DMS114 treated with DMSO at 0.1 percent for 48 hours (cell line): ENCODE measurements around the gene LRRN3.

Experiments
- DNase-seq: peaks from one replicate; lab custom pipeline; 2025; ENCODE audit not compliant: unreplicated experiment; lab: John Stamatoyannopoulos, UW

Gene LRRN3

DNA sequence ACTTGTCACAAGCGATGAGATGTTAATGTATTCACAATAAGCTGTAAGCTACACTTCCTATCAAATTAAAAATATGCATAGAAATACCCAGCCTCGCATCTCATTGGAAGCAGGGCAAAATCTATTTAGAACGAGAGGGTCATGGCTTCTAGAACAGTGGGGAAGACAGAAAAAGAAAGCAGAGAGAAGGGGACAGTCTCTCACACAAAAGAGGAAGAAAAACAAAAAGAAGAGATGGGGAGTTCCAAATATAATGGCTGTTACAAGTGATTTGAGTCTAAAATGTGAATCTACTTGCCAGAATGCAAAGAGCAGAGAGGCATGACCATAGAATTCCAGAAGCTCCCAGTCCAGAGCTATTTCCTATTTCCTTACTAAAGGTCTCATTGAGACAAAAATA is 13.8 kb downstream of the LRRN3 start:
- DNase-seq: no peak

GRCh38 chr7:111105269-111105668 is 14.3 kb downstream of the LRRN3 start:
- no peak for DNase-seq

DNA sequence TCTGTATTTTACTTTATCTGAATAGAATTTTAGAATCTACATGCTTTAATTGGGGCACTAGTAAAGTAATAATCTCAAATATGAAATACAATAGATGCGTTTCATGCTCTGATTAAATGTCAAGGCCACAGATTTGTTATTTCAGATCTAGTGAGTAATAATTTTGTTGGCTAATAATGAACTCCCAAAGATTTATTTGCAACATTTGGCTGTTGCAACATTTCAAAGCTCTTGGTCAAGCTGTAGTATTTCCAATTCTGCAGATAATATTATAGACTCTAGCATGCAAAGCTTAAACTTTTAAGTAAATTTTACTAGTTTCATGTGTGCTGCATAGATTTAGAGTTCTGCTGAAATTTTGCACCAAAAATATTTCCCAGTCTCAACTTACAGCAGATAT is 16.7 kb downstream of the LRRN3 start:
- no peak for DNase-seq

GRCh38 chr7:111108000-111108399 is 17.1 kb downstream of the LRRN3 start:
- no peak for DNase-seq

DNA sequence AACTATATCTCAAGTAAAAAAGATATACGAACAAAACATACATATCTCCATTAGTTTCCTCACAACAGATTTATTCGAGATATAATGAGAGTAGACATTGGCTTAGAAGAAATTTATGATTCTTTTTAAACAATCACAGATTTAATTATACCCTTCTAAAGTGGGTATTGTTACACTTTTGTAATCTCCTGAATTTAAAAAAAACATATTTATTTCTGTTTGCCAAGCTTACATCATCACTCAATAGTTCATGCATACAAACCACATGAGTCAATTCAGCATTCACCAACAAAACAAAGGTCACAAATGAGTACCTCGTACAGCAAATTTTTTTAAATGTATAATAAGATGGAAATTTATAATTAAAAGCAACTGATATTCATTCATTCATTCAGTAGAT is 17.6 kb downstream of the LRRN3 start:
- no peak for DNase-seq

GRCh38 chr7:111112439-111112838 is 21.5 kb downstream of the LRRN3 start:
- DNase-seq: no peak

- no peak for DNase-seq
Observed at GRCh38 chr7:111113263-111114017, 22.5 kb downstream of the LRRN3 start.

GRCh38 chr7:111115966-111116365 is 25.0 kb downstream of the LRRN3 start:
- DNase-seq: no peak

DNA sequence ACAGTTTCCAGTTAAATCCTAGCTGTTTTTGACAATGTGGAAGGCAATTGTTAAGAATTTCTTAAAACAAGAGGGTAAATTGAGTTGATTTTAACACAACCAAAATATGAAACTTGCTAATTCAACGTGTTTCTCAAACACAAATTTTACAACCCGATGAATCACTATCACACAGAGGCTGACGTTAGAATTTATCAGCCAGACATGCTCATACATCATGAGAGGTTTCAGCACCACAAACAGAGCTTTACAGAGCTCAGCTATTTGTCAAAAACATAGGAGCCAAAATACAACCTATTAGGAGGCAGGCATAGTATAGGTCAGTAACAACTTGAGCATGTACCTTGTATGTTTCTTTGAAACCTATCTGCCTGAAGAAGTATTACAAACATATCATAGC is 36.1 kb downstream of the LRRN3 start:
- no peak for DNase-seq

DNA sequence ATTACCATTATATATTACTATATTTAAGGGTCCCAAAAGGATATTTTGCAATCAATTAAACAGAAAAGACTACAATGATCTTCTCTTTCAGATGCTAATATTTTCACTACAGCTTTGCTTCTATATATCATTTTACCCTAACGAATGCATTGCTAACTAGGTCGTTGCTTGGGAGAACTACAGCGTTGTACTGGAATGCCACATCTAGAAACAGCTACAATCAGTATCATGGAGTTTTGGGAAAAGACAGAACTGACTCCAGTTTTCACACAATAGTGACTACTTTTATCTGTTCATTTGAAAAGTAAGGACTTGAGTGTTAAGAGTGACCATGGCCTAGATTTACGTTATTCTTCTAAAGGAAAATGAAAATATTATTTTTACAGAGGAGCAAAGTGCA is 38.5 kb downstream of the LRRN3 start:
- no peak for DNase-seq

- no peak for DNase-seq
Observed at GRCh38 chr7:111132833-111133232, 41.9 kb downstream of the LRRN3 start.

DNA sequence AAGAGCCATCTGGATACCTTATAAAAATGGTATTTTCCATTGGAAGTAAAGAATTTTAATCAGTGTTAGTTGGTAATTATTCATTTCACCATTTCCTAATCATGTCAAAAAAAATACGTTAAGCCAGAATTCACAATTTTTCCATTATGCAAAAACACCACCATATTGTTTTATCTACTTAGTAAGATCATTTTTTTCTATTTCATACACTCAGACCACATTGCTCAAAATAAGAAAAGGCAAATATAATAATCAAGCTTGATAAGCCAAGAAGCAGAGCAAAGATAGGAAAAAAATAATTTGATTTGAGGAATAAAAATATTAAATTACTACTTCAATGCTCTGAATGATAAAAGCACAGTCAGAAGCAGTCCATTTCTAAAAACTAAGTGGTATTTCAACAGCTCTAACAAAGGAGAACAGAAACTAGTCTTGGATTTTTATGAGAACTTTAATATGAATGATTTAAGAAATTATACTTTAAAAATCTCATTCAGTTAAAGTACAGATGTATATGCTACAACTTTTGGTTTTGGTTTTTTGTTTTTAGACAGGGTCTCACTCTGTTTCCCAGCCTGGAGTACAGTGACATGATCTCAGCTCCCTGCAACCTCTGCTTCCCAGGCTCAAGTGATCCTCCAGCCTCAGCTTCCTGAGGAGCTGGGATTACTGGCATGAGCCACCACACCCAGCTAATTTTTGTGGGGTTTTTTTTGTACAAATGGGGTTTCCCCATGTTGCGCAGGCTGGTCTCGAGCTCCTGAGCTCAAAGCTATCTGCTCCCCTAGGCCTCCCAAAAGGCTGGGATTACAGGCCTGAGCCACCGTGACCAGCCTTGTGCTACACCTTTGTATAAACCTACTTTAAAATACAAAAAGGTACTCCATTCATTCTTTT is 46.6 kb downstream of the LRRN3 start:
- DNase-seq: no peak

DNA sequence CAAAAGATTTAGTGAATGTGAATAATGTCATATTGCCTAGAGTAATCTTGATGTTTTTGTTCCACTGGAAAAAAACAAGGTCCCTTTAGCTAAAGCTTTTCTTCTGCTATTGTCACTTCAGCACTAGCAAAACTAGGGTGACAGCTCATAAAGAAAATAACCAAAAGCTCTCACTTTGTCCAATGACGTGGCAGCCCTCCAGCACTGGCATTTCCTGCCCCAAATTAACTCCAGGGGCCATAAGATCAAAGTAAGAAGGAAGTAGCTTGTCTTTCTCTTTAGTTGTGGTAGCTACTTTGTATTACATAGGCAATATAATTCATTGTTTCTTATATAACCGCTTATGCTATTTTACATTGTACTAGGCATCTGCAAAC is 47.3 kb downstream of the LRRN3 start:
- DNase-seq: no peak

- no peak for DNase-seq
Observed at GRCh38 chr7:111138586-111138985, 47.7 kb downstream of the LRRN3 start.

- no peak for DNase-seq
Observed at GRCh38 chr7:111140091-111140865, 49.4 kb downstream of the LRRN3 start.

- DNase-seq: no peak
Observed at GRCh38 chr7:111145472-111145871, 54.5 kb downstream of the LRRN3 start.

- no peak for DNase-seq
Observed at GRCh38 chr7:111146136-111146535, 55.2 kb downstream of the LRRN3 start.

DNA sequence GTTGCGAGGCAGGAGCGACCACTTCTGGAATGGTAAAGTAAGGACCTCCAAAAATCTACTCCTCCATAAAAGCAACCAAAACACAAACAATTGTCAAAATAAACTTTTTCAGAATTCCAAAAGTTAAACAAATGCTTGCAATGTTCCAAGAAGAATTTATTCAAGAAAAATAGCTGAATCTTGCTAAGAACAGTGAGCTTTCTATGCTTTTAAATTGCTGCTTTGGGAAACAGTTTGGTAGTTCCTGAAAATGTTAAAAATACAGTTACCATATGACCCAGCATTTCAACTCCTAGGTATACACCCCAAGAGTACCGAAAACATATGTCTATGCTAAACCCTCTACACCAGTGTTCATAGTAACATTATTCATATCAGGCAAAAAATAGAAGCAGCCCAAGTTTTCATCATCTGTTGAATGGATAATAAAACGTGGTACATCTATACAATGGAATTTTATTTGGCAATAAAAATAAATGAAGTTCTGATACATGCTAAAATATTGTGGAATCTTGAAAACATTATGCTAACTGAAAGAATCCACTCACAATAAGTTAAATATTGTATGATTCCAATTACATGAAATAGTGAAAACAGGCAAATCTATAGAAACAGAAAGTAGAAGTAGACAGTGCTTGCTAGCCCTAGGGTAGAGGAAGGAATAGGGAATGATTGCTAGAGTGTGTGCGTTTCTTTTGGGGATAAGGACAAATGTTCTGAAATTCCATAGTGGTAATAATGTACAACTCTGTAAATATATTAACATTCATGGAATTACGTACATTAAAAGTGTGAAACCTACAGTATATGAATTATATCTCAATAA is 57.0 kb downstream of the LRRN3 start:
- no peak for DNase-seq

DNA sequence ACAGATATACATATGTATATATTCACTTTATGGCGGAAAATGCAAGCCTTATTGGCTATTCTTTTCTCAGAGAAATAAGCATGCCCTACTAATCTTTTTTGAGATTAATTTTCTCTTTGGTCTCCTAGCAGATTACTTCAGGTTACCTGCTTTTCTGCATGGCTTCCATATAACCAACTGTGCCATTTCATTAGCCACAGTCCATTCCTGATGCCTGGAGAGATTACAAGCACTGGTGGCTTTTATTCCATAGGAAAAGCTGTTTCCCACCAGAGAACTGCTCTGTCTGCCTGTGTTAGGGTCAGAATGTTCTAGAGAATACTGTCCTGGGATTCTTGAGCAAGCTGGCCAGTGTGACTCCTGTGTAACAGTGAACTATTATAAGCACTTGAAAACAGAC is 59.8 kb downstream of the LRRN3 start:
- no peak for DNase-seq

- no peak for DNase-seq
Observed at GRCh38 chr7:111159426-111159825, 68.5 kb downstream of the LRRN3 start.

DNA sequence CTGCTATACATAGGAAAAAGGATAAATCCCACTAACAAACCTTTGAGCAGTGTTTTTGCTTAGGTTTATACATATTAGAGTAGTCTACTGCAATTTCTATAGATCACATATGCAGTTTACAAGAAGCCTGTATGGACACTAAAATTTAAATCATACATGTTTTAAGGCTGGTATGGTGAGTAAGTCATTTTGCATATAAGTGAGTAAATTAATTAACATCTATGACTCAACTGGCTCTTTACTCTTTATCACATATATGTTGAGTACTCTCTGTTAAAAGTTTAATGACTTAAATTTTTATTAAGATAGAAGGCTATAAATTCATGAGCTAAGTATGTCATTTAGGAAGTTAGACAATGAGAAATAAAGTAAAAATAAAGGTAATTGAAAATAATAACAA is 69.4 kb downstream of the LRRN3 start:
- DNase-seq: no peak
